ENCODE data around the gene OTOGL.

OTOGL gene

DNA sequence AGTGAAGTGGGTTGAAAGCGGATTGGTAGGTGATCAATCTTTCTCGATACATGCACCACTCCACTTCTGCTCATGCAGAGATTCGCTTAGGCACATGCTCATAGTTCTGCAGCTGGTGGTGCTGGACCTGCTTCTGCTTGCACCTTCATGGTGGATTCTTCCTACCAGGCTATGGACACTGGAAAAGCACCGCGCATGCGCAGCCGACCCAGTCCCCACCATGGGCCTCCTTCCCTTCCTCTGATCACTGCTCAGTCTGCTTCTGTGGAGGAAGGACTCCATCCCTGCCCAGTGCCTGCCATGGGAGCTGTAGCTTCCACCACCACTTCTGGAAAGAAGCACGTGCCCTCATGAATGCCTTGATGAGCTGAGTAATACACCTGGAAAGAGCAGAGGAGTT is 282.9 kb downstream of the OTOGL start:
- no peaks in the 10 kb centered on the region for H3K36me3 ChIP-seq (ENCODE audit: insufficient read depth, low read length)

DNA sequence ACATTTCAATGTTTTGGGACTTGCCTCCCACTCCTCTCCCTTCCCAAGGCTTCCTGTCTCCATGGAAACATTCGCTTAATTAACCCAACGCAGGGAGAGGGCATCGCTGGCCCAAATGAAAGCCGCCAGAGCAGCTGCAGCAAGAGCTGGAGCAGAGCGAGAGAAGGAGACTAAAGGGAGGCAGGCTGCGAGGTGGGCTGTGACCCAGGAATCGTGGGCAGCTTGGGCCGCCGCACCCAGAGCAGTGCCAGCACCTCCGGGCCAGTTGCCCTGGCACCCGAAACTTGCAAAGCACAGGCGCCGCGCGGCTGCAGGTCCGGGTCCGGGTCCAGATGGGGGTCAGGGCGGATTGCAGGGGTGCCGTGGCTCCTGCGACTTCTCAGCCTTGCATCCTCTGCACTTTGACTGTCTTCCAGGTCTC is 301.2 kb downstream of the OTOGL start:
- Histone ChIP-seq H2AFZ (ENCODE audit: low read length) (no peak overlapping the region), H3K9me3 (ENCODE audit: insufficient read depth, low read depth, low read length) (no peaks in the 10 kb centered on the region), H3F3A (ENCODE audit: low read depth) (no peaks in the 10 kb centered on the region), H3K9ac (ENCODE audit: low read depth, low read length, poor library complexity, severe bottlenecking) (no peak overlapping the region), H3K4me3 (ENCODE audit: low read length, poor library complexity, severe bottlenecking) (no peak overlapping the region), H3K4me1 (ENCODE audit: insufficient read depth, low read length, poor library complexity, severe bottlenecking) (no peaks in the 10 kb centered on the region), H3K36me3 (ENCODE audit: insufficient read depth, low read length) (no peaks in the 10 kb centered on the region), H4K20me1 (ENCODE audit: insufficient read depth, low read length, poor library complexity, severe bottlenecking) (no peaks in the 10 kb centered on the region), H3K79me2 (ENCODE audit: insufficient read depth, low read length) (no peaks in the 10 kb centered on the region), H3K9me2 (replicated peaks; ENCODE audit: low read depth, low read length) (no peaks in the 10 kb centered on the region), H3K27me3 (ENCODE audit: insufficient read depth, low read length, poor library complexity, severe bottlenecking) (no peaks in the 10 kb centered on the region), H3K4me2 (ENCODE audit: low read depth, low read length, poor library complexity, severe bottlenecking) (no peak overlapping the region)
- TF ChIP-seq EZH2phosphoT487 (IDR thresholded peaks at IDR 0.05; ENCODE audit: borderline replicate concordance): no peak
- TF ChIP-seq, protein P1, sequence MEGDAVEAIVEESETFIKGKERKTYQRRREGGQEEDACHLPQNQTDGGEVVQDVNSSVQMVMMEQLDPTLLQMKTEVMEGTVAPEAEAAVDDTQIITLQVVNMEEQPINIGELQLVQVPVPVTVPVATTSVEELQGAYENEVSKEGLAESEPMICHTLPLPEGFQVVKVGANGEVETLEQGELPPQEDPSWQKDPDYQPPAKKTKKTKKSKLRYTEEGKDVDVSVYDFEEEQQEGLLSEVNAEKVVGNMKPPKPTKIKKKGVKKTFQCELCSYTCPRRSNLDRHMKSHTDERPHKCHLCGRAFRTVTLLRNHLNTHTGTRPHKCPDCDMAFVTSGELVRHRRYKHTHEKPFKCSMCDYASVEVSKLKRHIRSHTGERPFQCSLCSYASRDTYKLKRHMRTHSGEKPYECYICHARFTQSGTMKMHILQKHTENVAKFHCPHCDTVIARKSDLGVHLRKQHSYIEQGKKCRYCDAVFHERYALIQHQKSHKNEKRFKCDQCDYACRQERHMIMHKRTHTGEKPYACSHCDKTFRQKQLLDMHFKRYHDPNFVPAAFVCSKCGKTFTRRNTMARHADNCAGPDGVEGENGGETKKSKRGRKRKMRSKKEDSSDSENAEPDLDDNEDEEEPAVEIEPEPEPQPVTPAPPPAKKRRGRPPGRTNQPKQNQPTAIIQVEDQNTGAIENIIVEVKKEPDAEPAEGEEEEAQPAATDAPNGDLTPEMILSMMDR (conservative IDR thresholded peaks at IDR 0.05; ENCODE audit: low read length): no peak

More for the DNA sequence above, 282.9 kb downstream of the OTOGL start:
- Histone ChIP-seq H3K4me1 (ENCODE audit: insufficient read depth, low read length, poor library complexity, severe bottlenecking) (no peaks in the 10 kb centered on the region), H2AFZ (ENCODE audit: low read length) (no peak overlapping the region), H3K4me2 (ENCODE audit: low read depth, low read length, poor library complexity, severe bottlenecking) (no peak overlapping the region), H3K9ac (ENCODE audit: low read depth, low read length, poor library complexity, severe bottlenecking) (no peak overlapping the region), H3F3A (ENCODE audit: low read depth) (no peaks in the 10 kb centered on the region), H3K9me2 (replicated peaks; ENCODE audit: low read depth, low read length) (no peaks in the 10 kb centered on the region), H3K4me3 (ENCODE audit: low read length, poor library complexity, severe bottlenecking) (no peak overlapping the region), H3K27me3 (ENCODE audit: insufficient read depth, low read length, poor library complexity, severe bottlenecking) (no peaks in the 10 kb centered on the region), H3K9me3 (ENCODE audit: insufficient read depth, low read depth, low read length) (no peaks in the 10 kb centered on the region), H4K20me1 (ENCODE audit: insufficient read depth, low read length, poor library complexity, severe bottlenecking) (no peaks in the 10 kb centered on the region), H3K79me2 (ENCODE audit: insufficient read depth, low read length) (no peaks in the 10 kb centered on the region)
- TF ChIP-seq, protein P1 (conservative IDR thresholded peaks at IDR 0.05; ENCODE audit: low read length): no peak
- no peak for TF ChIP-seq EZH2phosphoT487 (IDR thresholded peaks at IDR 0.05; ENCODE audit: borderline replicate concordance)

DNA sequence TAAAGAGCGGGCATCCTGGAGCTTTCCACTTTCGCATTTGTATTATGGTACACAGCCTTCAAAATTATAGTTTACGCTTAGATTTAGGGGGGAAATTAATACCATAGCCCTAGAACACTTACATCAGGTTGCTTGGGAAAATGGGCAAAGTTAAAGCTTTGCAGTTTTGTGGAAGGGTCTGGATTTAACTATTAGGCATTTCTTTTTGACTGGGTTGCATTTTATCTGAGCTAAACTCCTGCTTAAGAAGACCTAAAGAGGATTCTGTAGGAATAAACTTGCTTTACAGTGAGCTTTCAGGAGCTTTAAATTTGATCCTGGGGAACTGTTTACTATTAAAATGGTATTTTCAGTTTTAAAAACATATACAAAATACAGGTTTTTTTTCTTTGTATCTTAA is 301.9 kb downstream of the OTOGL start:
- H4K20me1 ChIP-seq (ENCODE audit: insufficient read depth, low read length, poor library complexity, severe bottlenecking): no peaks in the 10 kb centered on the region
- no peaks in the 10 kb centered on the region for H3K79me2 ChIP-seq (ENCODE audit: insufficient read depth, low read length)
- H3K9me3 ChIP-seq (ENCODE audit: insufficient read depth, low read depth, low read length): no peaks in the 10 kb centered on the region
- no peaks in the 10 kb centered on the region for H3K36me3 ChIP-seq (ENCODE audit: insufficient read depth, low read length)
- no peak overlapping the region for H2AFZ ChIP-seq (ENCODE audit: low read length)
- no peak overlapping the region for H3K4me3 ChIP-seq (ENCODE audit: low read length, poor library complexity, severe bottlenecking)
- no peaks in the 10 kb centered on the region for H3K27me3 ChIP-seq (ENCODE audit: insufficient read depth, low read length, poor library complexity, severe bottlenecking)
- TF ChIP-seq, protein P1 (conservative IDR thresholded peaks at IDR 0.05; ENCODE audit: low read length): no peak
- TF ChIP-seq EZH2phosphoT487 (IDR thresholded peaks at IDR 0.05; ENCODE audit: borderline replicate concordance): no peak
- H3K9me2 ChIP-seq (replicated peaks; ENCODE audit: low read depth, low read length): no peaks in the 10 kb centered on the region
- H3K9ac ChIP-seq (ENCODE audit: low read depth, low read length, poor library complexity, severe bottlenecking): no peak overlapping the region
- no peaks in the 10 kb centered on the region for H3K4me1 ChIP-seq (ENCODE audit: insufficient read depth, low read length, poor library complexity, severe bottlenecking)
- H3F3A ChIP-seq (ENCODE audit: low read depth): no peaks in the 10 kb centered on the region
- H3K4me2 ChIP-seq (ENCODE audit: low read depth, low read length, poor library complexity, severe bottlenecking): no peak overlapping the region
